Activated CD8-positive, alpha-beta memory T cell treated with anti-CD3 and anti-CD28 coated beads for 4 hours (primary cell): Measurements from ENCODE around the gene ILKAP.
"Not testable (repeated sequence)": the region's sequence is repeated elsewhere in the genome, so short reads cannot be mapped to it uniquely, and the experiment has no call there.

Source experiments
- DNase-seq, 2 donors: peaks; one replicate each; pipeline ENCODE4 v3.0.0-alpha.2; 2020; ENCODE audit warnings: low read depth in 2 of 2

The ILKAP gene

DNA sequence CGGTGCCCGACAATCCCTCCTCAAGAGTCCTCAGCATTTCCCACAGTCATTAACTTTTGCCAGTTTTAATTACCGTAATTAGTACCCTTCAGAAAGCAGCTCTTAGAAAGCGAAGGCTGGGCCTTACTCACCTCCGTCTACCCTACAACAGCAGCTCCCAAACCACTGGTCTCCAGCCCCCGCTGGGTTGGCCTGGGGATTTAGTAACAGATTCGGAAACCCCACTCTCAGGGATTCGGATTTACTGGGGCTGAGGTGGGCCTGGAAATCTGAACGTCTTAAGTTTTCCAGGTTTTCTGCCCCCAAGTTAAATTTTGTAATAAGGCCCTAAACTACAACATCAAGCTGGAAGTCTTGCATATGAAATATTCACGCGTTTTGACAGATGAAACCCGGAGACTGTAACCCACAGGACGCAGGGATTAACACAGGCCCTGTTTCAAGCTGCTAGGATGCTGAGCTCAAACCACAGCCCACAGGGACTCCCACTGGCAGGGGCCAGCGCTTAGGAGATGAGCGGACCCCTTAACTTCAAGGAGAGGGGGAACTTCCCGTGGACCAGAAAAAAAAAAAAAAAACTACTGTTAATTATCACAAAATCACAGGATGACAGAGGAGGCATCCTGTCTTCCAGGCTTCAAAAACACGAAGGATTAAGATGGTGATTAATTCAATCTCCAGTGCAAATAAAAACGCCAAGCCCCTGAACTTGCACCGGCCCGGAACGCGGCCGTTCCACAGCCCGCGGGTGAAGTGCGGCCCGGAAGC lies 985 bp downstream of the ILKAP start:
- DNase-seq: no peak

GRCh38 chr2:238190445-238190844 lies 13.1 kb downstream of the ILKAP start:
- no peak for DNase-seq

GRCh38 chr2:238187618-238188548 lies 15.6 kb downstream of the ILKAP start:
- DNase-seq: no peak

GRCh38 chr2:238183821-238184220 lies 19.7 kb downstream of the ILKAP start:
- no peak for DNase-seq

- DNase-seq: no peak
These were observed 21.1 kb downstream of the ILKAP start for GRCh38 chr2:238182362-238182761.

- no peak for DNase-seq
These were observed 22.9 kb downstream of the ILKAP start for GRCh38 chr2:238180554-238180953.

DNA sequence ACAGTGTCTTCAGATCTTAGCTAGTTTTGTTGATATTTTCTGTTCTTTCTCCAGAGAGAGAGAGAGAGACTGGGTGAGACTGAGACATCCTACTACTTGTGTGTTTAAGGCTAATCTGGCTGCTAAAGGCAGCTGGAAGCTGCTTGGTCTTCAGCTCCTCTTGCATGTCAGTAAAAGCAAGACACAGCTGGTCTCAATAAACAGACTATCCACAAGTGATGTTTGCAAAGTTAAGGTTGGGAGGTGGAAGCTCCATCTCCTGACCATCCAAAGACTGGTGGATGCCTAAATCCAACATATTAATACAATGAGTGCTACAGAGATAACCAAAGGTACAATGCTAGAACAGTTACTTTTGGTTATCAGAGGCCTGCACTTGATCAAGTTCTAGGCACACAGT lies 26.9 kb downstream of the ILKAP start:
- DNase-seq: no peak

GRCh38 chr2:238174701-238175100 lies 28.8 kb downstream of the ILKAP start:
- no peak for DNase-seq

DNA sequence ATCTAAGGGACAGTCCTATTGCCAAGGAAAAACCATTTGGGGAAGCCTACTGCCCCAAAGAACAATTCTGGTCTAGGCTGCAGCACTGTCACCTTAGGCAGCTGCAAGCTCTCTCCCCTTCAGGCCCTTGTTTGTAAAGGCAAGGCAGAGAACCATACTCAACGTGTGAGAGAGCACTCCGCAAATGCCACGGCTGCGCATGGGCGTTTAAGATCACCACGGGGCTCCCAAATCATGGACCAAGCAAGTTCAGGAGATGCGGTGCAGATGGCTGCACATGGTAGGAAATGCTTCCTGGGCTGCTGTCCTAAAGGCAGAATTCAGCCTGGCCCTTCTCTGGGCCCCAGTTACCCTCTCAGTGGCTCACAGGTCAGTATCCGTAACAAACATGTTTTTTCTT lies 29.2 kb downstream of the ILKAP start:
- DNase-seq: no peak

GRCh38 chr2:238173692-238174091 lies 29.8 kb downstream of the ILKAP start:
- no peak for DNase-seq

- no peak for DNase-seq
These were observed 31.1 kb downstream of the ILKAP start for GRCh38 chr2:238172439-238172838.

DNA sequence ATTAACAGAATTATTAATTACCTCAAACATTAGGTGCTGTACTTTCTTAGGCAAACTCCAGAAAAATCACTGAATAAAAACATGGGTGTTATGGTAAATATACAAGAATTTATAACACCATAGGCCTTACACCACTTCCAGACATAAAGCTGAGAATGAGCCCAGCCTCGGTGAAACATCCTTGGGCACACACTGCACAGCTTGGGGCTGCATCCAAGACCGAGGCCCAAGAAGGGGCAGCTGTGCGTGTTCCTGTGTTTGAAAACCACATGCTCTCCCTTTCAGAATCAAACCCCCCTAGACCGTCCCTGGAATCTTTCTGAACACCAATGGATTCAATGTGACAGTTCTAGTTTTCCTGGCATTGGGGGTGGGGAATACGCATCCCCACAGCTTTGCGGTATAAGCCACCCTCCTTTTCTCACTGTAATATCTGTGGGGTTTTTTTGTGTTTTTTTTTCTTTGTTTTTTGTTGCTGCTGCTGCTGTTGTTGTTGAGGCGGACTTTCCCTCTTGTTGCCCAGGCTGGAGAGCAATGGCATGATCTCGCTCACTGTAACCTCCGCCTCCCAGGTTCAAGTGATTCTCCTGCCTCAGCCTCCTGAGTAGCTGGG lies 31.8 kb downstream of the ILKAP start:
- DNase-seq: no peak

DNA sequence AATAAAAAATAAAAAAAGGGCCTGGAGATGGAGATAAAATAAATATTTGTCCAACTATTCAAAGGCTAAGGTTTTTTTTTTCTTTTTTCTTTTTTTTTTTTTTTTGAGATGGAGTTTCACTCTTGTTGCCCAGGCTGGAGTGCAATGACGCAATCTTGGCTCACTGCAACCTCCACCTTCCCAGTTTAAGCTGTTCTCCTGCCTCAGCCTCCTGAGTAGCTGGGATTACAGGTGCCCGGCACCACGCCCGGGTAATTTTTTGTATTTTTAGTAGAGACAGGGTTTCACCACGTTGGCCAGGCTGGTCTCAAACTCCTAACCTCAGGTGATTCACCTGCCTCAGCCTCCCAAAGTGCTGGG lies 32.4 kb downstream of the ILKAP start:
- not testable (repeated sequence) for DNase-seq

DNA sequence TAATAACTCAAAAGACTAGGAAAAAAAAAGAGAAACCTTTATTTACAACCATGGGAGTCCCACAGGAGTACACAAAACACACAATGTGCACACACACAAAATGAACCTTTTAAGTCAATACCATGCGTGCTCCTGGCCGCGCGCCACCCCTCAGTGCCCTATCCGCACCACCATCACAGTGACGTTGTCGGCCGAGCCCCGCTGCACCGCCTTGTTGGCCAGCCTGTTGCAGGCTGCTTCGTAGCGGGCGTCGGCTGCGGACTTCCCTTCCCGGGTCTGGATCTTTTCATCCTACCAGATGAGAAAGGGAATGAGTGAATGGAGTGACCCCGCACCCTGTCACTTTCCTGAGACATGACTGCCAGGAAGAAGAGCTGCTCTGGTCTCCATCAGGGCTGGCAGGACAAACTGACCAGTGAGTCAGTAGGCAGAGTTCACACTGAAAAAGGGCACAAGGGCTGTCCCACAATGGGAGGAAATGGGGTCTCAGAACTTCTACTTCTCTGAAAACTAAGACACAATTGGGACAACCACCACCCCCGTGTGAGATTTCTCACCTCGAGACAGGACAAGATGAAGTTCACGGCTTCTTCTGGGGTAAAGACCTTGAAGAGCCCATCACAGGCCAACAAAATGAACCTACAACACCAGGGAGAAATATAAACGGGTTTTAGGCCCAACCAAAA lies 33.0 kb downstream of the ILKAP start:
- DNase-seq: no peak

- DNase-seq: no peak
These were observed 33.7 kb downstream of the ILKAP start for GRCh38 chr2:238169708-238170251.

GRCh38 chr2:238169048-238169707 lies 34.3 kb downstream of the ILKAP start:
- DNase-seq: no peak

DNA sequence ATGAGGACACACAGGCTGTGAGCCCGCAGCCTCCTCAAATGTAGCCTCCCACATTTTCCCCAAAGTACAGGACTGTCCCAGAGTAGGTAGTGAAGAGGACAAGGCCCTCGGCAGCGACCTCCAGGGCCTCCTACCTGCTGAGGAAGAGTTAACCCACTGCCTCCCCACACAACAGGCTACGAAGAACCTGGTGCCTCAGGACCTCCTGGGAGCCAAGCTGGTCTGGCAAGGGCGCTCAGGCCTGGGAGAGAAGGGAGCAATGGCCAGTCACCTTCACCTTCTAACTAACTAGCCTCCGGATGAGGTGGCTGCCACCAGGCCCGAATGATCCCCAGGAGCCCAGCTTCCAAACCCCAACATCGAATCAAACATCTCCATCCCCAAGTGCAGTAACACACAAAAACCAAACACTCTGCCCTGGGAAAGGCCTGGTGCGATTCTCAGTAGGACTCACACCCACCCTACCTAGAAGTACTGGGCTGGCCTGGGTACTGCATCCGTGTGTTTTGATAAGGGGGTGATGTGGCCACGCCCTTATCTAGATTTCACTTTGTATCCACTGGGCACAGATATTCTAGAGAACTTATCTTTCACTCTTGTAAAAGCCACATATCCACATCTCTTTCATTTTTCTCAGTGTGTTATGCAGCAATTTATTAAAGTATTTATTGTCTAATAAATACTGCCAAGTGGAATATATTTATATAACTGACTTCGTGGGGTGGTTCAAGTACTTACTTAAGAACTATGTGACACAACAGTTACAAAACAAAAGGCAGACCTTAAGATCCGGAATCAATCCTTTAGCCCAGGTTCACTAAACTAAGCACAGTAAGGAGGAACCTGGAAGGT lies 35.1 kb downstream of the ILKAP start:
- DNase-seq: no peak

DNA sequence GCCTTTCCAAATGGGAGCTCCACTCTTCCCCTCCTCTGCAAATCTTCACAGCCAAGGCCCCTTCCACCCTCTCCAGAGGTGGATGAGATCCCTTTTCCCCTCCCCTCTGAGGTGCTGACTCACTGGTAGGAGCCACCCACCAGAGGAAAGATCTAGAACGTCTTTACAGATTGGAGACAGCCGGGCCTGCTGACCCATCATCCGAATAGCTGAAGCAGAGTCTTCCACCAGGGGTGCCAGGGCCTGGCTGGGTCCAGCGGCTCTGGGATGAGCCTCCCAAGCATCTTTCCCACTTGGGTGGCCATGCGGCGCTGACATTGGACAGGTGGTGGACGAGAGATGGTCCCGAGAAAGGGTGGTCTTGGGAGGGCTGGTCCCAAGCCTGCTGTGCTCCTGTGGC lies 35.7 kb downstream of the ILKAP start:
- no peak for DNase-seq

DNA sequence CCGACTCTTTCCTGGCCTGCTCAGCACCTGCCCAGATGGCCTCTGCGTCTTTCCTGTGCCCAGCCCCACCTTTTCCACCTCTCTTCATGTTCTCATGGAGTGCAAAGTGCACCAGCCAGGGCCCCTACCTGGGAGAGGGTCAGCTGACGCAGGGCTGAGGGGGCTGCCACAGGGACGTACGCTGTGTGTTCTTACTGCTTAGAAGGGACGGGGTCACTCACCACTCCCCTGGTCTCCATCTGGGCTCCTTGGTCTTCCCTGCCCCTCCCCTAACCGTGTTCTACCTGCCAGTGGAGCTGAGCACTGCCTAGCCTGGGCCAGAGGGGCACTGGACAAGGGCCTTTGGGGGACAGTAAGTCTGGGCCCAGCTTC lies 36.2 kb downstream of the ILKAP start:
- no peak for DNase-seq
